Skin of body (tissue), 2 donors: ENCODE results near the gene FGD5. TPM values are rescaled to one million over a fixed set of nuclear protein-coding genes. Genes with fewer than 3 reads are reported as not detected.
A peak's percentile ranks its signal among the peaks of the same experiment; 100 is the strongest.

ENCODE experiments used
- DNase-seq: peaks from one replicate; lab custom pipeline; 2025; lab: John Stamatoyannopoulos, UW
- total RNA-seq: library from RNA; depleted of rRNA; stranded (reverse); fragments of >200 nt; gene quantifications from one replicate; pipeline ENCODE4 v1.2.3, GENCODE V29; 2014

FGD5 gene
- total RNA-seq, 1 donor from 2014 or later: 14.9 TPM

DNA sequence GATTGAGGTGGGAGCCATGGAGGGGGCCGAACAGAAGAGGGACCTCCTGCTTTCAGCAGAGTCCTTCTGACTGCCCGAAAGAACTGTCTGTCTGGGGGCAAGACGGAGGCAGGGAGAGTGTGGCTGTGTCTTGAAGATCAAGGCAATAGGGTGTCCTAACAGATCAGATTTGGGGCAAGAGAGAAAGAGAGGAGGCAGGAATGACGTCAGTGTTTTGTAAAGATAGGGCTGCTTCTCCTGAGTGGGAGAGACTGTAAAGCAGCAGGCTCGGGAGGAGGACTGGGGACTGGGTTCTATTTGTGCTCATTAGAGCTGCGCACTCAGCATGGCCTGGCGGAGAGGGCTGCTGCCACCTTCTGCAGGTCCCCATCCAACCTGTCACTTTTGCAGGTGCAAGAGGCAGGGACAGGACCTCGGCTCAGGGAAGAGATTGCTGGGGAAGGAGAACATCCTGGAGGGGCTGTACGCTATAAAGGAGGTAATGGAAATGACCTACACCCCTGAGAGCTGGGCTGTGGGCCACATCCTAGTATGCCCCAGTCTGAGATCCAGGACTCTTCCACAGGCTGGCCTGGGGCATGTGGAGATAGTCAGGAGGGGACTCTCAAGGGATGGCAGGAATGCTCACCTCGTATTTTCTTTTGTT lies 29.0 kb upstream of the FGD5 start:
- DNase-seq: no peak

DNA sequence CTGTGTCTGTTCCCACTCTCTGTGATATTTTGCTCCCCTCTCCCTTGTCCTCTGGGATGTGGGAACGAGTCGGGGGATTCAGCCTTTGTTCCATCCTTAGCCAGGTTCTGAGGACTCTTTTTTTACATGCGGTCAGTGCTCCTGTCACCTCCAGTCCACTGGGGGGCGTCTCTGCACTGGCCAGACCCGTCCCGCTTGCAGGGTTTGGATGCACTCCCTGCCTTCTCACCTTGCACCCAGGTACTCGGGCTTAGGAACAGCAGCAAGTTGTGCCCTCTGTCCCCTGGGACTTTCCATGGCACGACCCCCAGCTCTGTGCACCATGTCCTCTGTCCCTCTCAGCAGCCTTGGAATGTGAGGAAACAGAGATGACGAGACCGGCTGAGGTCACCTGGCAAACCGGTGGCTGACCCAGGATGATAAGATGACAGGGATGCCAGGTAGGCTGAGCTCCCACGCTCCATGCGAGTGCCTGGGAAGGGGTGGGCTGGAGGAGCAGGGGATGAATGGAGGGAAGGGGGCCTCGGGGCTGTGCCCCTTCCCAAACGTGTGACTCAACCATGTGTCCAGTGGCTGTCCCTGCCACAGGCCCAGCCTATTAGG lies 27.3 kb upstream of the FGD5 start:
- DNase-seq: no peak

DNA sequence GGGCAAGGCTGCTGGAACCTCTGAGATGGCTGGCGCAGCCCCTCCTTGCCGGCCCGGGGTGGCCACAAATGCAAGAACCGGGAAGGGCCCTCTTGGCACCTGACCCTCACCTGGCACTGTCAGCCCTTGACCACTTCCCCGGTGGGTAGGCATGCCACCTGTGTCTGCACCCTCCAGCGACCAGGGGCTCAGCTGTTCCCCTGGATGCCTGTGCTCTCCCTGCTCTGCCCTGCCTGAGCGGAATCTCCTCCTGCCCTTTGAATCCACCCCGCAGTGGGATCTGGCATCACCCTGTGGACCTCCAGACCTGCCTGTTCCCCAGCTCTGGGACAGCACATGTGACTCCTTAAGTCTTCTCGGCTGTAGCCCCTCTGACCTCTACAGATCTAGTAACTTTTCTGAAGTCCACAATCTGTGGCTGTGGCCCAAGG lies 26.1 kb upstream of the FGD5 start:
- DNase-seq: no peak

DNA sequence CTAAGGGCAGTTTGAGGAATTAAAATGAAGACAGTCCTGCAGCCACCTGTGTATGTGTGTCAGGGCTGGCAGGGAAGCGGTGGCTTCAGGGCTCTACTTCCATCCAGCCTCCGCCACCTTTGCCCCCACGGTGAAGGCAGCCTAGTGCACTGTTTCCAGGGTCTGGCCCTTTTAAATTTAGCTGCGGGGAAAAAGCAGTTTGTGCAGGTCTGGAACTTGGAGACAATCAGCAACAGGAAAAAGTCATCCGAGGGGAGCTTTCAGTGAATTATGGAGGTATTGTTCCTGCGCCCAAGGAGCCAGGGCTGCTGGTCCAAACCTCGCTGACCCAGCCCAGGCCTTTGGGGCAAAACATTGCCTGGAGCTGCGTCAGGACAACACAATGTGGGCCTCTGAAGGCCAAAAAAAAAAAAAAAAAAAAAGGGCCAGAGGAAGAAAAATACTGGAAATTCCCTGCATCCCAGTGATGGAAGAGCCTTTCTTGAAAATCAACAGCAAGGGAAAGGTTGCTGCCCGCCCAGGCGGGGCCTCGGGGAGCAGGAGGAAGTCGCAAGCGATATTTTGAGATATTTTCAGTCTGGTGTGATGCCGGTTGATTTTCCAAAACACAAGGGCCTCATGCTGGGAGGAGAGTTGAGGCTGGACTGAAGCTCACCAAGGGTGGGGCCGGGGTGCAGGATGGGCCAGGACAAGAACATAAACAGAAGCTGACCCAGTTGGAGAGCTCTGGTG lies 25.5 kb upstream of the FGD5 start:
- DNase-seq: no peak

DNA sequence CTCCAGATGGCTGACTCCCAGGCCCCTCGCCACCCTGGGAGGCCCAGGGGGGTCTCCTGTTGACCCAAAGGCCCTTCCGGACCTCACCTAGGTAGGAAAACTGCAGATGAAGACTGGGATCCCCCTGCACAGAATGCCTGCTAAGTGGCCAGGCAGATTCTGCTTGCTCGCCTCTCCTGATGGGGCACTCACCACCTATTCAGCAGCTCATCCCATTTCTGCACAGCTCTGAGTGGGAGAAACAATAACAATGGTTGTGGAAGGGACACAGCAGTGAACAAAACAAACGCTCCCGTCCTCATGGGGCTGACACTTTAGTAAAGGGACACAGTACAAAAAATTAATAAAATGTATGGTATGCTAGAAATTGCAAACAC lies 24.9 kb upstream of the FGD5 start:
- DNase-seq: no peak

DNA sequence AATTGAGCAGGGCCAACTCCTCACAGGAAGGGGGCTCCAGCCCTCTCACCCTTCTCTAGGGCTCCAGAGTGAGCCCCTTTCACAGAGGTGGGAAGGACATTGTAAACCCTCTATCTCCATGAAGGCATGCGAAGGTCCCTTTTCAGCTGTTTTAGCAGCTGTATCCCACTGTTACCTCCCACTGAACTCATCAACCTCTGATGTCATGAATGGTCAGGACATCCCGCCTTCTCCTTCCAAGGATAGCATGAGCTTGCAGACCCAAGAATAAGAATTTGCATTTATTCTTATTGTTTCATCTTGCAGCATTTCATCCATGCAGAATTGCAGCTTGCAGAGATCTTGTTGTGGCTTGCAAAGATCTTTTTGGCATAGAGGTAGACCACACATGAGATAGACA lies 24.3 kb upstream of the FGD5 start:
- DNase-seq: no peak

DNA sequence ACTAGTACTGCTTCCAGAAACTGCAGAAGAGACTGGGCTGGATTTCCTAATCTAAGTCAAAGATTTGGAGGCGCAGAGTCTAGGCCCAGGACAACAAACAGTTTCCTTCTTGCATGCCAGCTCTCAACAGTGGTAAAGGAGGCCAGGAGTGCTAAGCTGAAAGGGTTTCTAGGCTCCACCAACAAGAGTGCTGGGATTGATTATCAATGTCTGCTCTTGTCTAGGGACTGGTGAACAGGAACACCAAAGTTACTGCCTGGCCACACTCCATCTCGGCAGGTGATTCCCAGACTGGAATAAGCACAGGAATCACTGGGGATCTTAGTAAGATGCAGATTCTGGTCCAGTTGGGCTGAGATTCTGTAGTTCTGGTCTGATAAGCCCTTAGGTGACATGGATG lies 22.8 kb upstream of the FGD5 start:
- DNase-seq: no peak

DNA sequence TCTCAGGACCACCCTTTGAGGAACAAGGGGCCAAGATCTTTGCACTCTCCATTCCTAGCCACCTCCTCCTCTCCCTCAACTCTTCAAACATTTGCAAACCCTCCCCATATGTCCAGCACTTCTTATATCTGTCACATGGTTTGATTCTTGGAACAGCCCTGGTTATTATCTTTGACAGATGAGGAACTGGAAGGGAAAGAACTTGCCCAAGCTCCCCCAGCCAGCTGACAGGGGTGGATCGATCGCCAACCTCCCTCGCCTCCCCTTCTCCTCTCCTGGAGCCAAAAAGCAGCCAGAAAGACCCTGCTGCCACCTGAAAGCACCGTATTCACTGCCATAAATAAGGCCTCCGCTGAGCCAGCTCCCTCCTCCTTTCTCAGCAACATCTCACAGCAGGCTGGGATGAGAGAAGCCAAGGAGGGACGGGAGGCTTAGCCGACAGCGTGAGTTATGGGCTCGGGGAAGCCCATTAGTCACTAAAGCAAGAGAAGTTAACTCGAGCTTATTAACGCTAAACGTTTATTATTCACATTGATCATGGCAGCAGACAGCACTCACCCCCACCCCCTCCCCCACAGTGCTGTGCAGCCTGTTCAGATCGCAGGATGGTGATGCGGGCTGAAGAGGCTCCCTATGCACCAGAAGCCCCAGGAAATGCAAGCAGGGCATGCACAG lies 22.2 kb upstream of the FGD5 start:
- no peak for DNase-seq

DNA sequence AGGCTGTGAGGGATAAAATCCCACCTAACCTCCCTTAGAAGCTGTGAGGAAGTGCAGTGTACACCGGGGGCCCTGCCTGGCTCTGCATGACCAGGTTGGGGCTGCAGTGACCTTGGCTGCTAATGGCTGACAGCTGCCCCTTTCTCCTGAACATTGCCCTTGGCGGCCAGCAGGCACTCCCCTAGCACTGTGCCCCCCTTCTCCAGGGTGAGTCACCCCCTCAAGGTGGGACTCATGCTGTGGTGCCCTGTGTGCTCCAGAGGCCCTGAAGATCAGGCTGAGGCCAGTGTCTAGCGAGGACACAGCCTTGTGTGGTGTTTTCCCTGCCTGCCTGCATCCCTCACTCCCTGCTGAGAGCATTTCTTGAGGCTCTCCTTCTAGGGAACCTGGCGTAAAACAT lies 21.0 kb upstream of the FGD5 start:
- DNase-seq: no peak

DNA sequence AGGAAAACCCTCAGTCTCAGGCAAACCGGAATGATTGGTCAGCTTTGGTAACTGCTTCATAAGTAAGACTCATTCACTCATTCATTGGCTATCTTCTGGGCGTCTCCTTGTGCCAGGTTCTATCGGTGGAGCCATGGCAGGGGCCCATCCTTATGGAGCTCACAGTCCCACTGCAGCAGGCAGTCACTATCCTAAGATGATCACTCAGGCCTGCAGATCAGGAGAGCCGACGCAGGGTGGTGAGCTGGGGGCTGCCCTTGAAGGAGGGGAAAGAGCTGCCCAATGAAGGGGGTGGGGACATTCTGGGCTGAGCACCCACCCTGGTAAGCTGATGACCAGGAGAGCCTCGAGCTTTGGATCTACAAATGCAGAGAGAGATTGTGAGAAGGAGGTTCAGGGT lies 20.5 kb upstream of the FGD5 start:
- DNase-seq: no peak

DNA sequence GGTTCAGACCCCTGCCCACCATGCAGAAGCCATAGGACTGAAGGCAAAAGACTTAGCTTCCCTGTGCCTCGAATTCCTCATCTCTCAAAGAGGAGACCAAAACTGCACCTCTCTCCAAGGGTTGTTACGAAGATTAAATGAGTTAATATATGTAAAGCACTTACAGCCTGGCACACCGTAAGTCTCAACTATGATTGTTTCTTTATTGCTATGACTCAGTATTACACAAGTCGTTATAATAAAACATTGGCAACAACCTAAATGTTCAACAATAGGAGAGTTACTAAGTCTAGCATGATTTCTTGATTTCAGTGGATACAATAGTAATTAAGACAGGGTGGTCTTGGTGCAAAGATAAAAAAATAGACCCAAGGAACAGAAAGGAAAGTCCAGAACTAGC lies 19.6 kb upstream of the FGD5 start:
- DNase-seq: no peak

DNA sequence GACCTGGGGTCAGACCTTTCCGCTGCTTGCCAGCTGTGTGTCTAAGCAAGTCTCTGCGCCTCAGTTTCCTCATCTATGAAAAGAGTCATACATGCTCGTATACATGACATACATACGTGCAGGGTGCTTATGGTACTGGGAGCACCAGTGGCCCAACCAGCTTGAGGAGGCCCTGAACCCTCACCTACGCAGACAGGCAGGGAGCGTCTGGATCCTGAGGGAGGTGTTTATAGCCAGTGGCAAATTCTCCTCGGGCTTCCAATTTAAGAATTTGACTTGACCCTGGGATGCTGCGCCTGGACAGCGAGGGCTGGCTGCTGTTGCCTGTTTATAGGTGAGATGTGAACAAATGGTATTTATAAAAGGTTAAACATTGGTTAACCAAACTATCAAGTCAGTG lies 17.7 kb upstream of the FGD5 start:
- no peak for DNase-seq

DNA sequence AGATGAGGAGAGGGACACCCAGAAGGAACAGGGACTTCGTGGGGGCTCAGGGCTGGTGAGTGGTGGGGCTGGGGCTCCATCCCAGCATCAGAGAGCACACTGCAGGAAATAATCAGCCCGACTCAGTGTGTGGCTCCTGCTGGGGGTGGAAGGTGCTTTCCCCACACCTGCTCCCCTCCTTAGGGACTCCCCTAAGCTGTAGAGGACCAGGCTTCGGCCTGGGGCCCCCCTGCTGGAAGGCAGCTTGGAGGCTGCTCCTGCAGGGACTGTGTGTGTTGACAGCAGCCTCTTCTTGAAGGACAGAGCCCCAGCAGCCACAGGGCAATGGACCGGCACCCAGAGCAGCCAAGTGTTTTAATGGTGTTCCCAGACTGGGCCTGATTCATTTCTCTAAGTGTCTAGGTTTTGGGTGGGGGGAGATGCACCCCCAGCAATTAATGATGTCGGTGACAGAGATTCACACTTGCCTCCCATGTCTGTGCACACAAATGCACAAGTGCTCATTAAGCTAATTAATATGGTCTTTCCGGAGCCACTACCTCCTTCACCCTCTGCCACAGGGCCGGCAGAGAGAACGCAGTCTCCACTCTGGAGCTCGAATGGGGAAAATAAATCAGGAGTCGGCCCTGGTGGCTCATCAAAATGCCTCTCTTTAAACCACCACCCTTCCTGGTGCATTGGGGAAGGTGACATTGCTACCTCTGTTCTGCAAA lies 16.9 kb upstream of the FGD5 start:
- no peak for DNase-seq

DNA sequence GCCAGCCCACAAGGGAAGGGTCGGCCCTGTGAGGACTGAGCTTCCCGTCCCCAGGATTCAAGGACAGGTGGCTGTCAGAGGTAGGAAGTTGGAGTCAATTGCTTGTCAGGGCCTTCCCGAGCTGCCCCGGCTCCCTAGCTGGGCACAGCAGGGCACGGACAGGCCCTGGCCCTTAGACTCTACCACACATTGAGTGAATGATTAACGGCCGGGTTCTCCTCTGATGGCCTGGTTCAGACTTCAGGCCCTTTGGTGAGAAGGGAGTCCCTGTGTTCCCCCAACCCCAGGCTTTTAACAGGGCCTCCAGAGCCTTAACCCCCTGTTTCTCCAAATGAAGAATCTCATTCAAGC lies 16.4 kb upstream of the FGD5 start:
- no peak for DNase-seq

DNA sequence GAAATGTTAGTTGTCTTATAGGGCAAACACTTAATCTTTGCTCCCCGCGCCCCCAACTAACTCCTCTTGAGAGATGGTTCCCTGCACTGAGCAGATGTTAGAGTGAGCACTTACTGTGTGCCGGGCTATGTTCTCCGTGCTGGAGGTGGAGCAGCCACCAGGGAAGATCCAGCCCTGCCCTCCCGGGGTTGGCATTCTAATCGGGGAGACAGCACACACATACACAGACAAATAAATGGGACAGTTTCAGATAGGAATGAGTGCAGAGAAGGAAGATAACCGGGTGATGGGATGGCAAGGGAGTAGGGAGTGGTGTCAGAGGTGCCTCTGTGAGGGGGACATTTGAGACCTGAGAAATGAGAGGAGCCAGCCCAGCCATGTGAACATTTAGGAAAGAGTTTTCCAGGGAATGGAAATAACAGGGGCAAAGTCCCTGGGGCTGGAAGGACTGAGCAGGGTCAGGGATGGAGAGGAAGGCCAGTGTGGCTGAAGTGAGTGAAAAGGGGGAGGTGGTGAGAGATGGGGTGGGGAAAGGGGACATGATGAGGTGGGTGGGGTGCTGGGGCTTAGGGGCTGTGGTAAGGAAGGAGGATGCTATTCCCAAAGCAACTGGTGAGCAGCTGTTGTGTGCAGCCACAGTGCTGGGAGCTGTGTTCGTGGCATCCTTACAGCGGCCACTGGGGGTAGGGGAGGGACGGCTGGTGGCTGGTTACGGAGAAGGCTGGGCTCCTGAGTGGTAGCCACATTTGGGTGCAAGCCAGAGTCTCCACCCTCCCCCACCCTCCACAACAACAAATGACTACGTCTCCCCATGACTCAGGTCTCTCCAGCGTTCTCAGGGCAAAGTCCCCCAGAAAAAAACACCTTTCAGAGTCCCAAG lies 15.4 kb upstream of the FGD5 start:
- no peak for DNase-seq

DNA sequence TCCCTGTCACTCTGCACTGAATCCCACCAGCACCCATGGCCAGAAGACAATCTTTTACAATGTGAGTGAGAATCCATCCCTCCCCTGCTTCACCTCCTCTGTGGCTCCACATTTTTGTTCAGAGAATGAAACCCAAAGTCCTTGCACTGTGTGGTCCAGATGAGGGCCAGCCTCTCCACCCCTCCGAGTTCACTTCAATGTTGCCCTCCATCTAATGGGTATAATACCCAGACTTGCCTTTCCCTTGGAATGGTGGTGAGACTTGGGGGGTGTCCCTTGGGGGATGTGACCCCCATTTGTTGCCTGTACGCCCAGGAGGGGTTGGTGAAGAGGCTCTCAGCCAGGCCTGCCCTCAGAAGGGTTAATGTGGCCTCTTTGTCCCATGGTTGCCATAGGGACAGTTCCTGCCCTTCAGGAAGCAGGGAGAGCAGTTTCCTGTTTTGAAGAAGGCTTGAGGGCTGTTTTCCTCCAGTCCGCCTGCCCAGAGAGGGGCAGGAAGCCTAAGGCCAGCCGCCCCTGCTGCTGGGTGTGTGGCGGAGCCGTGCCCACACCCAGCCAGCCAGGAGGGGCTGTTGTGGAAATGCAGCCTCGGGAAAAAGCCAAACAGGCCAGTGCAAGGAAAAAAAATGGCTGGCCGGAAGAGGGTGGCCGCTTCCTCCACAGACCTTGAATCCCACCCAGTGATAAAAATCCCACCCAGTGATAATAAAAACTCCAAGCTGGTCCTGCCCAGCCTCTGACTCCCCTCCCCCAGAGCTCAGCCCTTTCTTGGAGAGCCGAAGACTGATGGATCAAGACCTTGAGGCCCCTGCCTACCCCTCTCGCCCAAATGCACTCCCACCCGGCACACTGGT lies 14.6 kb upstream of the FGD5 start:
- DNase-seq: peak; percentile 18

DNA sequence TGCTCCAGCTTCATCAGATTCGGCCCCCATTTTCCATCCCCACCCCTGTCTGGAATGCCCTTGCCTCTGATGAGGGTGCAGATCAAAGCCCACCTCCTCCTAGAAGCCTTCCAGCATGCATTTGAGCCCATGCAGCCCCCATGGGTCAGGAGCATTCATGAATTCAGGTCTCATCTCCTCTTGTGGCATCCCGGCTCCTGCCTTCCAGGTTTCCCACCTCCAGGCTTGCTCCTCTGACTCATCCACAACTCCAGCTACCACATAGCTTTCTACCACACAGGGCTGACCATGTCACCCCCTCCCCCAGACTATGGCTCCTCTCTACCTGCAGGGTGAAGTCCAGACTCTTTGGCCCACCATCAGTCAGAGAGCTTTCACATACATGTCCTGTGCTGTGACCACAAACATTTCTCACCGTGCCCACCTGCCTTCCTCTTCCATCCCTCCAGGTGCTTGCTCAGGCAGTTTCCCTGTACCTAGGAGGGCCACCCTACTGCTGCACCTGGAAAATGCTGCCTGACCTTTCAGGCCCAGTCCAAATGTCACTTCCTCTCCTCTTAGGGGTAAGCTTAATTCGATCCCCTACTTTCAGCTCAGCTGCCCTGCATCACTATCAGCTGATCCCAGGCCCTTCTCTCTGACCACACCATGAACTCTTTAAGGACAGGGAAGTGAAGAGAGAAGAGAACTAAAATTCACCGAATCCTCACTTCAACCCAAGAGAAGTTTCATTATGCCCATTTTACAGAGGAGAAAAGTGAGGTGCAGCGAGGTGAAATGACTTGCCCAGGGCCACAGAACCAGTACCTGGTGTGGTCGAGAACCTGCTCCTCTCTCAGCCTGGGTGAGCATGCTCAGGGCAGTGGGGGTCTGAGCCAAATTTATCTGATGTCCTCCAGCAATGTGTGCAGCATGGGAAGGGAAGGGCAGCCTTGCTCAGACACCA lies 13.7 kb upstream of the FGD5 start:
- no peak for DNase-seq

DNA sequence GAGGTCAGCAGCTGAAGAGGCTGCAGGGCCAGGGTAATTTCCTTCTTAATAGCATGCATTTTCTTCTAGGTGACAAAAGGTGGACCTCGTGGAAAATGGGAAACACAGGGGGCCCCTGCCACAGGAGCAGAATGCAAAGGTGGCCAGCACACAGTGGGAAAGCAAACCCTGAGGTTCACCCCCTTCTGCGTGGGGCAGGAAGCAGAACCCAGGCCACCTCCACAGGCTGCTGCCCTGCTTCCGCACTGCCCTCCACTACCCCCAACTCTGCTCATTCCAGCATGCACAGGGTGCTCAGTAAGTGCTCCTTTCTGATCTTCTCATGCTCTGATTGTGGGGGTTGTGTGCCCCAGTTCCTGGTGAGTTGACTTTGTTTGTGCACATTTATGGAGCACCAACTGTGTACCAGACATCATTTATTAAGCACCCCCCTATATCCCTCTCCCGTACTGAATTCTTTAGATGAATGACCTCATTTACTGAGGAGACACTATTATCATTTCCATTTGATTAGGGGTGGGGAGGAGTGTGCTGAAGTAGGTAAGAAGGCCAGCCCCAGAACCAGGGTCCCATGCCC lies 12.7 kb upstream of the FGD5 start:
- no peak for DNase-seq
